ENCODE results near the gene RAB8A.

- no peak for TF ChIP-seq EZH2 (IDR thresholded peaks at IDR 0.05; ENCODE audit: borderline replicate concordance, low read length)
- TF ChIP-seq, protein P1, sequence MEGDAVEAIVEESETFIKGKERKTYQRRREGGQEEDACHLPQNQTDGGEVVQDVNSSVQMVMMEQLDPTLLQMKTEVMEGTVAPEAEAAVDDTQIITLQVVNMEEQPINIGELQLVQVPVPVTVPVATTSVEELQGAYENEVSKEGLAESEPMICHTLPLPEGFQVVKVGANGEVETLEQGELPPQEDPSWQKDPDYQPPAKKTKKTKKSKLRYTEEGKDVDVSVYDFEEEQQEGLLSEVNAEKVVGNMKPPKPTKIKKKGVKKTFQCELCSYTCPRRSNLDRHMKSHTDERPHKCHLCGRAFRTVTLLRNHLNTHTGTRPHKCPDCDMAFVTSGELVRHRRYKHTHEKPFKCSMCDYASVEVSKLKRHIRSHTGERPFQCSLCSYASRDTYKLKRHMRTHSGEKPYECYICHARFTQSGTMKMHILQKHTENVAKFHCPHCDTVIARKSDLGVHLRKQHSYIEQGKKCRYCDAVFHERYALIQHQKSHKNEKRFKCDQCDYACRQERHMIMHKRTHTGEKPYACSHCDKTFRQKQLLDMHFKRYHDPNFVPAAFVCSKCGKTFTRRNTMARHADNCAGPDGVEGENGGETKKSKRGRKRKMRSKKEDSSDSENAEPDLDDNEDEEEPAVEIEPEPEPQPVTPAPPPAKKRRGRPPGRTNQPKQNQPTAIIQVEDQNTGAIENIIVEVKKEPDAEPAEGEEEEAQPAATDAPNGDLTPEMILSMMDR (IDR thresholded peaks at IDR 0.05; ENCODE audit: low read length), result no peak
These were observed 33.5 kb upstream of the RAB8A start for GRCh38 chr19:16077984-16078758.
